Right lobe of liver (tissue), 6 donors: Measurements from ENCODE around the gene COL25A1. TPM values are rescaled to one million over a fixed set of nuclear protein-coding genes. Genes with fewer than 3 reads are reported as not detected.
A peak's percentile ranks its signal among the peaks of the same experiment; 100 is the strongest.

ENCODE experiments used
- ATAC-seq, 4 donors: fragments of 200-7000 bp; cut with Tn5 transposase; one replicate each; pipeline ENCODE4 v1.9.1; 2020; ENCODE audit warnings: mild to moderate bottlenecking in 4 of 4, moderate library complexity in 4 of 4
- DNase-seq, 3 donors: peaks; one replicate each; pipeline ENCODE4 v3.0.0-alpha.2; 2020
- H3K27ac ChIP-seq, 3 donors: fragments of 200-600 bp; one replicate each; pipeline ENCODE4 v1.8.0; 2022
- H3K27me3 ChIP-seq, 2 donors: fragments of 200-600 bp; one replicate each; pipeline ENCODE4 v1.8.0; 2022
- H3K36me3 ChIP-seq, 4 donors: fragments of 200-600 bp; sonication (generic) in 1 of 4; one replicate each; pipeline versions ENCODE4 v1.5.1 to v1.8.0; 2017 to 2022; ENCODE audit warnings: control low read depth in 1 of 4
- H3K4me1 ChIP-seq, 4 donors: fragments of 200-600 bp; sonication (generic) in 1 of 4; one replicate each; pipeline versions ENCODE4 v1.5.1 to v1.8.0; 2017 to 2022; ENCODE audit warnings: control low read depth in 1 of 4
- H3K4me3 ChIP-seq, 3 donors: fragments of 200-600 bp; one replicate each; pipeline ENCODE4 v1.8.0; 2022
- H3K9me3 ChIP-seq, 4 donors: fragments of 200-600 bp; sonication (generic) in 1 of 4; one replicate each; pipeline versions ENCODE4 v1.5.1 to v1.8.0; 2017 to 2022; ENCODE audit warnings: control low read depth in 1 of 4
- POLR2A ChIP-seq: fragments of 450-650 bp; IDR thresholded peaks from one replicate; pipeline ENCODE4 v1.6.1; 2017; ENCODE audit warnings: antibody characterized with exemption, mild to moderate bottlenecking
- WGBS: methylation state at CpG from one replicate; pipeline ENCODE4 v1.1.6; 2018; ENCODE audit warnings: low coverage, low lambda C conversion rate; ENCODE audit not compliant: insufficient coverage; ENCODE audit errors: missing lambda C conversion rate; 5-methylcytosine and 5-hydroxymethylcytosine counted together
- intact Hi-C, 2 donors: fragments of 100-400 bp; cut with DNase I; formaldehyde crosslinking; loops; one replicate each; pipeline versions ENCODE4 v1.11.2 to v1.14.1; 2022
- total RNA-seq, 6 experiments: library from RNA; depleted of rRNA in 2 of 6; stranded (reverse); fragments of >200 nt in 2 of 6; fragmentation: NEBNext Ultra II Directional in 3 of 6; extraction: Animal tissue kit (Norgen Biotek cat#: 25700) in 3 of 6; gene quantifications; one replicate each; pipeline versions ENCODE4 v1.1.0 to v1.2.4, GENCODE V29; 2016 to 2023
- TF ChIP-seq, protein P1 (sequence below), 4 donors: fragments of 200-600 bp in 3 of 4; fragments of 450-650 bp in 1 of 4; IDR thresholded peaks; one replicate each; pipeline versions ENCODE4 v1.5.1 to v1.8.0; 2016 to 2022; ENCODE audit warnings: antibody characterized with exemption in 4 of 4, mild to moderate bottlenecking in 2 of 4
- donor health status: DM: no; HTN: yes; CAD: no.
- donor health status: DM: no; HTN: no; CAD: no.
- donor health status: DM: no; HTN: no; CAD: no.
- donor health status: DM: no; HTN: yes; CAD: no.
- donor health status: DM: no; HTN: yes; CAD: no.

Gene COL25A1
- total RNA-seq, 6 experiments from 2014 or later = 0.06 to 4.8 (median 1.3) TPM

DNA sequence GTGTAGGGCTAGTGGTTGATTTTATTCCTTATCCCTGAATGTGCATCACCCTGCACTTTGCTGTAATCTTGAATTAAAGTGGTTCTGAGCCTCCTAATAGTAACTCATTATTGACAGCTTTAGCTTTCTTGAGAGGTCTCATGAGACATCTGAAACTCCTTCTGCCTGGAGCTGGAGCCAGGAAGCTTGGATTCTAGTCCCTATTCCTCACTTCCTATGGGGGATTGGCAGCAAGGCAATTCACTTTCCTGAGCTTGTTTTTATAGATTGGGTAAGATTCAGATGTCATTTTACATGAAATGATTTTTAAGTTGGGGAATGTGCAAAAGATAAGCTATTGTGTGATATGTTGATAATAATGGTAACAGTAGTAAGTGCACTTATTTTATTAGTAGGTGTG, 522.5 kb downstream of the COL25A1 start:
- no peak overlapping the region for H3K27ac ChIP-seq
- H3K9me3 ChIP-seq = no peaks in the 10 kb centered on the region
- no peaks in the 10 kb centered on the region for H3K27me3 ChIP-seq
- no peaks in the 10 kb centered on the region for H3K36me3 ChIP-seq
- no peak overlapping the region for H3K4me3 ChIP-seq
- ATAC-seq (no peak), DNase-seq (no peak)
- intact Hi-C loops = no loop called here
- H3K4me1 ChIP-seq = peaks cover 0 to 21% (median 3%) of the 10 kb centered on the region in 4 donors
- TF ChIP-seq, protein P1, sequence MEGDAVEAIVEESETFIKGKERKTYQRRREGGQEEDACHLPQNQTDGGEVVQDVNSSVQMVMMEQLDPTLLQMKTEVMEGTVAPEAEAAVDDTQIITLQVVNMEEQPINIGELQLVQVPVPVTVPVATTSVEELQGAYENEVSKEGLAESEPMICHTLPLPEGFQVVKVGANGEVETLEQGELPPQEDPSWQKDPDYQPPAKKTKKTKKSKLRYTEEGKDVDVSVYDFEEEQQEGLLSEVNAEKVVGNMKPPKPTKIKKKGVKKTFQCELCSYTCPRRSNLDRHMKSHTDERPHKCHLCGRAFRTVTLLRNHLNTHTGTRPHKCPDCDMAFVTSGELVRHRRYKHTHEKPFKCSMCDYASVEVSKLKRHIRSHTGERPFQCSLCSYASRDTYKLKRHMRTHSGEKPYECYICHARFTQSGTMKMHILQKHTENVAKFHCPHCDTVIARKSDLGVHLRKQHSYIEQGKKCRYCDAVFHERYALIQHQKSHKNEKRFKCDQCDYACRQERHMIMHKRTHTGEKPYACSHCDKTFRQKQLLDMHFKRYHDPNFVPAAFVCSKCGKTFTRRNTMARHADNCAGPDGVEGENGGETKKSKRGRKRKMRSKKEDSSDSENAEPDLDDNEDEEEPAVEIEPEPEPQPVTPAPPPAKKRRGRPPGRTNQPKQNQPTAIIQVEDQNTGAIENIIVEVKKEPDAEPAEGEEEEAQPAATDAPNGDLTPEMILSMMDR (IDR thresholded peaks at IDR 0.05) = no peak
- TF ChIP-seq POLR2A = no peak

DNA sequence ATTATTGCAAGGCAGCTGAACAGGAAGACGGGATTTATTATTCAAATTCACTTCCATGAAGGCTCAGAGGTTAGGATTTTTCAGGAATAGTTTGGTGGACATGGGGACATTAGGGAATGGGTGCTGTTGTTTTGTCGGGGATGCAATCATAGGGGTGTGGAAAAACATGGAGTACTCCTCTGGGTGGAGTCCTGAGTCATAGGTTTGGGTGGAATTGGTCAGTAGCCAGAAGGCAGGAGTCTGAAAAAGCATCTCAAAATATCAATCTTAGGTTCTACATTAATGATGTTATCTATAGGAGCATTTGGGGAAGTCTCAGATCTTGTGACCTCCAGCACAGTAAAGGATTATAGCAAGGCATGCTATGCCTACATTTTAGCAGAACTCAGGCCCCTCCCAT, 525.1 kb downstream of the COL25A1 start:
- no peak overlapping the region for H3K27ac ChIP-seq
- peaks cover 0 to 24% (median 6%) of the 10 kb centered on the region in 4 donors for H3K4me1 ChIP-seq
- H3K4me3 ChIP-seq = no peak overlapping the region
- no peaks in the 10 kb centered on the region for H3K36me3 ChIP-seq
- intact Hi-C loops = no loop called here
- TF ChIP-seq POLR2A = no peak
- TF ChIP-seq, protein P1 (IDR thresholded peaks at IDR 0.05) = no peak
- 96% methylated on average over 2 of the region's 2 CpGs for WGBS
- ATAC-seq (no peak), DNase-seq (no peak)
- no peaks in the 10 kb centered on the region for H3K27me3 ChIP-seq
- H3K9me3 ChIP-seq = no peaks in the 10 kb centered on the region

DNA sequence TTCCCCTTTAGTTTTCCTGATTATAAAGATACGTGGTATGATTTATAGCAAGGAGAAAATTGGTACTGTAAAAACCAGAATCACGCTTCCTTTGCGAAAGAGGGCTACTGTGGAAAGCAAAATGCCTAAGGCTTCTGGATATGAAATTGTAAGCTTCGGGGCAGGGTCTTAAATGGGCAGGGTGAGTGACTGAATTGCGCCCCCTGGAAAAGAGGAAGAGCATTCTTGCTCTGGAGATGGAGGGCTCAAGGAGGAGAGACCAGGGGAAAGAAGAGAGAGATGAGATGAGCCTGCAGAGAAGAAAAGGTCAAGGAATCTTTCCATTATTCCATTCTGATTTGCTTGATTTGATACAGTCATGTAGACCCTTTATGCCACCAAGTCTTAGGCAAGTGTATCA, 526.5 kb downstream of the COL25A1 start:
- H3K27ac ChIP-seq = no peak overlapping the region
- no peak for ATAC-seq
- H3K4me3 ChIP-seq = no peak overlapping the region
- H3K4me1 ChIP-seq = peaks cover 0 to 34% (median 6%) of the 10 kb centered on the region in 4 donors
- no peaks in the 10 kb centered on the region for H3K27me3 ChIP-seq
- whole genome bisulfite sequencing = 59% methylated on average over 5 of the region's 5 CpGs
- H3K9me3 ChIP-seq = no peaks in the 10 kb centered on the region
- TF ChIP-seq POLR2A = no peak
- TF ChIP-seq, protein P1 (IDR thresholded peaks at IDR 0.05) = no peak
- no peak for DNase-seq
- no peaks in the 10 kb centered on the region for H3K36me3 ChIP-seq
- intact Hi-C loops = no loop called here

DNA sequence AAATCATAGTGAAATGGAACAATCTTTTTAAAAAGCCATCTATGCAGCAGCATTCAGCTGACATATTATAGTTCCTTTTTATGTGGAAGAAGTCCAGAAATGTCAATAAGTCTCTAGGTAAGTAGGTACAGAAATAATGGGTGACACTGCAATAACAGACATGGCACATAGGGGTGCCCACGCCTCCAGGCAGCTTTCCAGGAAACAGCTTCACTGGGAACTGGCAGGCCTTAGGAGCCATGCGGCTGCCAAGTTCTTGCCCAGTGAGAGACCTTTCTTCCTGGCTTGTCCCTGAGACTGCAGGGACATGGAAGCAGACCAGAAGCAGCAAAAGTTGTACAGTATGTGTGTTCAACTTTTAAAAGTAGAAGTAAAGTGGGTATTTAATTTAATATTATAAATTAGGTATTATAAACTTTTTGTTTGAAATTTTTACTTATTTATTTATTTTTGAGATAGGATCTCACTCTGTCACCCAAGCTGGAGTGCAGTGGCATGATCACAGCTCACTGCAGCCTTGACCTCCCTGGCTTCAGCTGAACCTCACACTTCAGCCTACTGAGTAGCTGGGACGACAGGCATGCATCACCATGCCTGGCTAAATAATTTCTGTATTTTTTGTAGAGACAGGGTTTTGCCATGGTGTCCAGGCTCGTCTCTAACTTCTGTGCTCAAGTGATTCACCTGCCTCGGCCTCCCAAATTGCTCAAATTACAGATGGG, 527.5 kb downstream of the COL25A1 start:
- Histone ChIP-seq H3K9me3 (no peaks in the 10 kb centered on the region), H3K4me1 (peaks cover 0 to 38% (median 6%) of the 10 kb centered on the region in 4 donors), H3K27ac (peak overlapping the region in 1 of 3 donors; percentile 27), H3K27me3 (no peaks in the 10 kb centered on the region), H3K4me3 (no peak overlapping the region), H3K36me3 (no peaks in the 10 kb centered on the region)
- ATAC-seq (peak; percentile 89 to 96 (median 94)), DNase-seq (peak; percentile 78 to 91 (median 88))
- 27% methylated on average over 4 of the region's 5 CpGs for WGBS
- TF ChIP-seq, protein P1 (IDR thresholded peaks at IDR 0.05) = peak; percentile 20 to 44 (median 38)
- TF ChIP-seq POLR2A = no peak
- intact Hi-C loops = no loop called here
